GM18870 (cell line): ENCODE measurements around the gene SYTL1.

Source experiments
- ATAC-seq: cut with Tn5 transposase; IDR thresholded peaks from one replicate; pipeline ENCODE4 v1.9.1; 2021; ENCODE audit warnings: moderate library complexity; ENCODE audit not compliant: unreplicated experiment

SYTL1 gene

DNA sequence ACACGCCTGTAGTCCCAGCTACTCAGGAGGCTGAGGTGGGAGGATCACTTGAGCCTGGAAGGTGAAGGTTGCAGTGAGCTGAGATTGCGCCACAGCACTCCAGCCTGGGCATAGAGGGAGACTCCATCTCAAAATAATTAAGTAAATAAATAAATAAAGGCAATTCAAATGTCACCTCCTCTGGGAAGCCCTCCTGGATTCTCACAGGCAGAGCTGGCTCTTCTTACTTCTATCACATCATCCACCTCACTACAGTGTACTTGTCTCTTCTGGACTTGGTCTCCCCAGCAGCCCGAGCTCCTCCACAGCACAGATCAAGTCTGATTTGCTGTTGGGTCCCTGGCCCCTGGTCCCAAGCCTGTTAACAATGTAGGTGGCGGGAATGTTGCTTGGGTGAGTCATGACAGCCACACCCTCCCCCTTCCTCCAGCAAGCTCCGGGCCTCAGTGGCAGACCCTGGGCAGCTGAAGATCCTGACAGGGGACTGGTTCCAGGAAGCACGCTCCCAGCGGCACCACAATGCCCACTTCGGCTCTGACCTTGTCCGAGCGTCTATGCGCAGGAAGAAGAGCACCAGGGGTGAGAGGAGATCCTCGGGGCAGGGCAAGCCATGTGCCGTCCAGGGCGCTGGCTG, 5.3 kb downstream of the SYTL1 start:
- ATAC-seq = no peak

GRCh38 chr1:27348861-27349783, 7.3 kb downstream of the SYTL1 start:
- ATAC-seq = no peak

DNA sequence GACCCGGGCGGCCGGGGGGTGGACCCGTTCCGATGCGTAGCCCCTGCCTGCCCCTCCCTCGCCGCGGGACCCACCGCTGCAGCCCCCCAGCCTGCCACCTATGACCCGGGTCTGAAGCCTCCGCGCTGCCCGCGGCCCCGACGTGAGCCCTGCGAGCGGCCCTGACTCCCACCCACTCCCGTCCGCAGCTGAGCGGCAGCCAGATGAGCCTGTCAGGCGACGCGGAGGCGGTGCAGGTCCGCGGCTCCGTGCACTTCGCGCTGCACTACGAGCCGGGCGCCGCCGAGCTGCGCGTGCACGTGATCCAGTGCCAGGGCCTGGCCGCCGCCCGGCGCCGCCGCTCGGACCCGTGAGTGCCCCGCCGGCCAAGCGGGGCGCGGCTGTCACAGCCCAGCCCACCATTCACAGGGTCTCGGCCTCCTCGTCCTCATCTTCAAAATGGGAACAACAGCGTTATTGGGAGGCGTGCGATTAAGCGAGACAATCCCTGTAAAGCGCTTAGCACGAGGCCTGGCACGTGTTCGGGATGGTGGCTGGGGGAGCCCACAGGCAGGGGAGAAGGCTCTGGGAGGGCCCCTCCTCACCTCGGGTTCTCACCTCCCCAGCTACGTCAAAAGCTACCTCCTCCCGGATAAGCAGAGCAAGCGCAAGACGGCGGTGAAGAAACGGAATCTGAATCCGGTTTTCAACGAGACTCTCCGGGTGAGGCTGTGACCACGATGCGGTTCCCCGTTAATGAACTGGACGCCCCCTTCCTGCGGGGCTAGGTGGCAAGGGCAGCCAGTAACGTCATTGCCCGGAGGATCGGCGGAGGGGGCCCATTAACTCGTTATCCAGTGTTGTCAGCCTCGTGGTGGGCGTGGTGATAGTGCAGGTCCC, 8.2 kb downstream of the SYTL1 start:
- ATAC-seq = no peak

- no peak for ATAC-seq
Observed at GRCh38 chr1:27350663-27351540, 9.1 kb downstream of the SYTL1 start.

GRCh38 chr1:27351541-27352107, 9.8 kb downstream of the SYTL1 start:
- ATAC-seq = no peak

DNA sequence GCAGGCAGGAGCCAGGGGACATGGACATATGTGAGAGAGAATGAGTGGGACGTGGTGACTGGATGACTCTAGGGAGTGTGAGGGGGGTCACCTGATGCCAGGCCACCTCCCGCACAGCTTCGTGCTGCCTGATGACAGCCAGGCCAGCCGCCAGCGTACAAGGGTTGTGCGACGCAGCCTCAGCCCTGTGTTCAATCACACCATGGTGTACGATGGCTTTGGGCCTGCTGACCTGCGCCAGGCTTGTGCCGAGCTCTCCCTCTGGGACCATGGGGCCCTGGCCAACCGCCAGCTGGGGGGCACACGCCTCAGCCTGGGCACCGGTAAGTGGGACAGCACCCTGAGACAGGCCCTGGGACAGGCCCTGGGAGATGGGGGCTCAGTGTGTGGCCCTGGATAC, 11.3 kb downstream of the SYTL1 start:
- no peak for ATAC-seq

DNA sequence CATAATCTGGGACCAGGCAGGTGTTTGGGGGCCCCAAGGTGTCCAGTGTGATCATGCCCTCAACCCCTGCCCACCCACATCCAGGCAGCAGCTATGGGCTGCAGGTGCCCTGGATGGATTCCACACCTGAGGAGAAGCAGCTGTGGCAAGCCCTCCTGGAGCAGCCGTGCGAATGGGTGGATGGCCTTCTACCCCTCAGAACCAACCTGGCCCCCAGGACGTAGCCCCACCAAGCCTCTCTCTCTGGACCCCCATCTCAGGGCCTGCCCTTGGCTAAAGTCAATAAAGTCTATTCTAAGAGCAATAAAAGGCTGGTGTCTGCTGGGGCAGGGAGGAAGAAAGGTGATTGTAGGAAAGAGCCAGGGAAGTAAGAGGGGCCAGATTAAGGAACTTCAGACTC, 11.8 kb downstream of the SYTL1 start:
- ATAC-seq = no peak

DNA sequence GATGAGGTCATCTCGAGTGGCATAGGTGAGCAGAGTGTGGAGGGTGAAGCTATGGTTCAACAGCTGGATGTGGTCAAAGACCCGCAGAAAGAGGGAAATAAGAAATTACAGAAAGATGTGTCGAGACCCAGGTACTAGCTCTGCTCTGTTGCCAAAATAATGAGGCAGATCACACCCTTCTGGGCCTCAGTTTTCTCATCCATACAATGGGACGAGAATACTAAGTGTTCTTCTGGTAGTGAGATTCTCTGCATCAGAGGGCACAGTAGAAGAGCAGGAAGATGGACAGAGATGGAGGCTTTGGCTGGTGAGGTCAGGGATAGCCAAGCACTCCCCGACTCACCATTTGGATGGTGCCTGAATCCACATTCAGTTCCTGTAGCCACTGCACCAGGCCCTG, 13.9 kb downstream of the SYTL1 start:
- ATAC-seq = no peak

DNA sequence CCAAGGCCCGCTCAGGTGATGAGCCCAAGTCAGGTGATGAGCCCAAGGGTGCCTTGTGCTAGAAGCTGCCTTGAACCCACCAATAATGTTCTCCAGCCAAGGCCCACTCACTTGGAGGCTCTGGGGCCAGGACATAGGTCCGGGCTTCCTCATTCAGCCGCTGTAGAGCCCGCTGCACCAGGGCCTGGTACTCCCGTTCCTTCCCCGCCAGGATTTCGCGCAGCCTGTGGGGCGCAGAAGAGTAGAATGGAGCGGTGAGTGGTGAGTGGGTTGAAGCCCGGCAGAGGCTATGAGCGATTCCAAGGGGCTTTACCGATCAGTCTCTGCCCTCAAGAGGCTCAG, 14.4 kb downstream of the SYTL1 start:
- ATAC-seq = no peak

DNA sequence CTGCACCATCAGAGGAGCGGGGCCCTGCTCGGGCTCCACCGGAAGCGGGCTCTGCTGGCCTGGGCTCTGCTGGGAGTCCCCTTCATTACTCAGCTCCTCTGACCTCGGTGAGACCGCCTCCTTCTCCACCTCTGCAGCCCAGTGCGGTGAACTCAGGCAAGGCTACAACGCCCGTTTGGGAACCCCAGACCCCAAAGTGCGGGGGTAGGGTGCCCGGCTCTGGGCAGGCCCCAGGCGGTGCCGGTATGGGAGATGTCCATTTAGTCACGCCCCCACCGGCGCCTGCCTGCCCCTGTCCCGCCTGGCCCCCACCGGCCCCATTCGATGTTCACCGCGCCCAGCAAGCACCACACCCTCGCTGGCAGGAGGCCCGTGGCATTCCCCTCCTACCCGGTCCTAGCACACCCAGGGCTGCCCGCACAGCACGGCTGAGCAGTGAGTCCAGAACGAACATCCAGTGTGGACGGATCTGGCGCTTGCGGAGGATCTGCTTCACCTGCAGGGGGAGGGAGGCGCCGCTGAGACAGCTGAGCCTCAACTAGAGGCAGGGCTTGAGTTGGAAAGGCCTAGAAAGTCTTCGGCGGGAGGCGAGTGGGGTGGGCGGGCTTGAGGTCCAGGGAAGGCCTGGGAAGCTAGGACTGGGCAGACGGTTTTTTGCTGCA, 14.9 kb downstream of the SYTL1 start:
- no peak for ATAC-seq

DNA sequence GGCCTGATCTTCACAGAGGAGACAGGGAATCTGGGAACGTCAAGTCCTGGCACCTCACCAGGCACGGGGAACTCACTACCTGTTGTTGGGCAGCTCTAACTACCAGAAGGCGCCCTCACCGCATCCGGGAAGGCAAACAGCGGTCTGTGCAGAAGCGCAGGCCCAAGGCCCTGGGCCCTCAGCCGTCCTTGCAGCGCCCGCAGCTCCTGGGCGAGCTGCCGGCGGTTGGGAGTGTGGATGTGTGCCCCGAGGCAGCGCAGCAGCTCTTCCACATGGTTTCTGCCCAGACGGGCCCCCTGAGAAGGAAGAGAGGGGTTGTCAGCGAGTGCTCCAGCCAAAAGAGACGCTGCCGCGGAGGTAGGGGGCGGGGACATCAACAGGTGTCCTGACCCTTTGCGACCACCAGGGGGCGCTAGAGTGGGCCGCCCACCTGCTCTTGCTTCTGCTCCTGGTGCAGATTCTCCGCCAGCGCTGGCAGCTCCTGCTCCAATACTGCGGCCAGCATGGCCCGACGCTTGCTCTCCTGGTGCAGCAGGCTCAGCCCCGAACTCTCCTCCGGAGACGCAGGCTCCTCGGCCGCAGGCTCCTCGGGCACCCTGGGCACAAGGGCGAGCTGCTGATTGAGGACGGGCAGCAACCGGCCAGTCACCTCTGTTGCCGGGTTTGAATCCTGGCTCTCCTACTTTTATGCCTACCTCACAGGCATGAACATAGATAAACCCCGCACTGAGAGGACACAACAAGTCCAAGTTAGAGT, 15.6 kb downstream of the SYTL1 start:
- no peak for ATAC-seq

- no peak for ATAC-seq
Observed at GRCh38 chr1:27358038-27358927, 16.5 kb downstream of the SYTL1 start.

DNA sequence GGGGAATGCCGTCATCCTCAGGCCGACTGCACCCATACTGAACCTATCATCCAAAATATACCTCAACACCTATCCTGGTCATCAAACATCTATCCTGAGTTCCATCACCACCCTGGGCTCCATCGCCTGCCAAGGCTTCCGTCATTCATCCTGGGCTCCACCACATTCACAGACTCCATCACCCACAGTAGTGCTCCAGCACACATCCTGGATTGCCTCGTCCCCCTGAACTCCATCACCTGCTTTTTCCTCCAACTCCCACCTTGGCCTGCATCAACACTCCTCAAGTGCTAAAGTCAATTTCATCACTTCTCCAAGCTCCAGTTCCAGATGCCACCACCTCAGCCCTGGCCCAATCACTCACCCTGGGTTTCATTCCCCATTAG, 17.1 kb downstream of the SYTL1 start:
- no peak for ATAC-seq

DNA sequence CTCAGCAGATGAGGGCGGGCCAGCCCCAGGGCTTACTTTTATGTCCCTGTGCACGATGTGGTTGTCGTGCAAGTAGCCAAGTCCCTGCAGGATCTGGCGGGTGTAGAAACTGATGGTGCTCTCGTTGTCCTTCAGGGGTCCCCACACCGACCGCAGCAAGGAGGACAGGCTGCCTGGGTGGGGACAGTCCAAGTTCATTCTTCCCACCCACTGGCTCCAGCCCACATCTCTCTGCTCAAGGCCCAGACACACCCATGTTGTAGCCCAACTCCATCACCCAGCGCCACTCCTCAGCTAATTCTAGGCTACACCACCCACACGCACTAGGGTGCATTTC, 18.0 kb downstream of the SYTL1 start:
- ATAC-seq = no peak

- ATAC-seq = no peak
Observed at GRCh38 chr1:27360159-27361043, 18.6 kb downstream of the SYTL1 start.

- ATAC-seq = no peak
Observed at GRCh38 chr1:27361044-27361402, 19.2 kb downstream of the SYTL1 start.

DNA sequence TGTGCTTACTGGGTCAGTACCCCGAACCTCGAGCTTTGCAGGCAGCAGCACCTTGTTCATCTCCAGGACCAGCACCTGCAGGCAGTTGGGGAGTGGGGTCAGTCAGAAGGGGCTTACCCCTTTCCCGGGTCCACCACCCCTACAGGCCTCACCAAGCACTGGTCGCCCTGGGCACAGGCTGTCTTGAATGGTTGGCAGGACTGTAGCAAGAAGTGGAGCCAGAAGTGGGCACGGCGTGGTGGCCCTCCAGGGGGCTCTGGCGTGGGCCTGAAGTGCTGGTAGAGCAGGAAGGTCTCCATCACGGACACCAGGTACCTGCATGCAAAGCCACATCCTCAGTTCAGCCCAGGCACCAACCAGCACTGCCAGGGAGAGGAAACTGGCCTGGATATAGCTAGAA, 19.7 kb downstream of the SYTL1 start:
- ATAC-seq = no peak
